ENCODE measurements around the gene CACNG7. TPM values are rescaled to one million over a fixed set of nuclear protein-coding genes. Genes with fewer than 3 reads are reported as not detected.

CACNG7 gene
- total RNA-seq, 2 experiments from 2014 or later: not detected

DNA sequence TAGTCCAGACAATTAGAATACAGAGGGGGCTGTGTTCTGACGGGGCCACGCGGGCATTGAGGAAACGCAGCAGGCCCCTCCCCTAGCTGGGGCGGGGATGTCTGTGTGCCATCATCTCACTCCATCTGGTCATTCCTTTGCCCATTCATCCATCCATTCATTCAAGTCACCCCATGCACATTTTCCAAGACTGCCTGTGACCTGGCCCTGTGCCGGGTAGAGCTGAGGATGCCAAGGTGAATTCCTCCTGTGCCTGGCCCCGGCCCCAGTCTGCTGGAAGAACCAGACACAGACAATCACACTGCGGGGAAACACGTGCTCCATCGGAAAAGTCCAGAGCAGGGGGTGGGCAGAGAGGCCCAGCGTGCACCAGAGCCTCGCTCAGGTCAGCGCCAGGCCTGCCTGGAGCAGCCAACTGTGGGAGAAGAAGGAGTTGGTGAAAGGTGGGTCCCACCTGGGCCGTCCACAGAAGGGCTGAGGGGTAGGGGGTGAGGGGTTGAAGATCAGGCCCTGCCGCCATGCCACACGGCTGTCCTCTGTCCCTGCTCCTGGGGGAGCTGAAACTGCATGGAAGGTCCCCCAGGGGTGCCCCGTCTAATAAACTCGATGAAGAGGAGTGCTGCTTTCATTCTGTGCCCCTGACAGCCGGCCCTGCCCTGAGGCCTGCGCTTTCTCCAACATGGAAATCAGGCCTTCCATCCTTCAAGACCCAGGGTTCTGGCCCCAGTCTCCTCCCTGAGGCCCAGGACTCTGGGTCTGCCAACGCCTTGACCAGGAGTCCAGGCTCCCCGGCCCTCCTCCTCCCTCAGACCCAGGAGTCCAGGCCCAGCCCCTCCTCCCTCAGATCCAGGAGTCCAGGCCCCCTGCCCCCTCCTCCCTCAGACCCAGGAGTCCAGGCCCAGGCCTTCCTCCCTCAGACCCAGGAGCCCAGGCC lies 80.8 kb downstream of the CACNG7 start:
- CTCF ChIA-PET (ENCODE audit: unreplicated experiment): no interaction called here
- Histone ChIP-seq H3K36me3 (ENCODE audit: insufficient read depth, low read length) (no peaks in the 10 kb centered on the region), H3K9me3 (ENCODE audit: low read length) (no peaks in the 10 kb centered on the region), H4K20me1 (ENCODE audit: insufficient read depth, low read length) (no peaks in the 10 kb centered on the region), H3K27ac (ENCODE audit: low read depth, low read length, poor library complexity, severe bottlenecking) (no peak overlapping the region), H2AFZ (ENCODE audit: low read length) (no peak overlapping the region), H3K4me1 (ENCODE audit: insufficient read depth, low read length, poor library complexity, severe bottlenecking) (peaks cover 16% of the 10 kb centered on the region), H3K4me3 (ENCODE audit: low read depth, low read length, poor library complexity, severe bottlenecking) (no peak overlapping the region), H3K9me2 (ENCODE audit: insufficient read depth, low read length) (no peaks in the 10 kb centered on the region), H3K79me2 (ENCODE audit: insufficient read depth, low read depth, low read length) (no peaks in the 10 kb centered on the region), H3K4me2 (ENCODE audit: low read length) (no peak overlapping the region)
- TF ChIP-seq EZH2phosphoT487 (IDR thresholded peaks at IDR 0.05; ENCODE audit: borderline replicate concordance, low read depth, low read length) (no peak), CTCF (conservative IDR thresholded peaks at IDR 0.05; ENCODE audit: low read length) (no peak)
- POLR2A ChIA-PET: no interaction called here
- intact Hi-C loops (cut with micrococcal nuclease; ENCODE audit: unreplicated experiment): no loop called here
- DNase-seq (ENCODE audit: low spot score): no peak
- BruUV-seq (replicated peaks): no TSS peak

- no peaks in the 10 kb centered on the region for H4K20me1 ChIP-seq (ENCODE audit: insufficient read depth, low read length)
- H3K9me3 ChIP-seq (ENCODE audit: low read length): no peaks in the 10 kb centered on the region
- H3K4me2 ChIP-seq (ENCODE audit: low read length): peak within 1 kb of the TSS; percentile 66
- ChIA-PET CTCF (ENCODE audit: unreplicated experiment) (no interaction called here), POLR2A (interaction anchor here (0.6 kb wide), 1 partner anchor 103 kb away, joined by 3 read pairs; no protein-coding TSS in a partner anchor)
- intact Hi-C loops (cut with micrococcal nuclease; ENCODE audit: unreplicated experiment): no loop called here
- peaks cover 16% of the 10 kb centered on the region for H3K4me1 ChIP-seq (ENCODE audit: insufficient read depth, low read length, poor library complexity, severe bottlenecking)
- H3K27ac ChIP-seq (ENCODE audit: low read depth, low read length, poor library complexity, severe bottlenecking): peak within 1 kb of the TSS; percentile 37
- H3K36me3 ChIP-seq (ENCODE audit: insufficient read depth, low read length): no peaks in the 10 kb centered on the region
- peak; percentile 81 for DNase-seq (ENCODE audit: low spot score)
- no peaks in the 10 kb centered on the region for H3K9me2 ChIP-seq (ENCODE audit: insufficient read depth, low read length)
- TF ChIP-seq EZH2phosphoT487 (IDR thresholded peaks at IDR 0.05; ENCODE audit: borderline replicate concordance, low read depth, low read length) (no peak), CTCF (conservative IDR thresholded peaks at IDR 0.05; ENCODE audit: low read length) (no peak)
- H3K79me2 ChIP-seq (ENCODE audit: insufficient read depth, low read depth, low read length): no peaks in the 10 kb centered on the region
- peak within 1 kb of the TSS; percentile 19; the same call in 1 of the 2 replicates for H2AFZ ChIP-seq (ENCODE audit: low read length)
- H3K4me3 ChIP-seq (ENCODE audit: low read depth, low read length, poor library complexity, severe bottlenecking): peak within 1 kb of the TSS; percentile 63
- BruUV-seq (replicated peaks): no TSS peak
These were observed 82.4 kb downstream of the CACNG7 start, which contains the start of gene CACNG6 for GRCh38 chr19:53991224-53992113. Gene CACNG6 (plus strand): TSS chr19:53991637. CDS start chr19:53992878, 1,241 bp downstream.

Data from OCI-LY7 (cell line).